Thoracic aorta (tissue), 2 donors: ENCODE data around the gene GPR162. TPM values are rescaled to one million over a fixed set of nuclear protein-coding genes. Genes with fewer than 3 reads are reported as not detected.

ENCODE experiments used
- ATAC-seq: fragments of 150-250 bp; one replicate; pipeline ENCODE4 v1.8.0; 2017; ENCODE audit warnings: low read depth; ENCODE audit not compliant: insufficient number of reproducible peaks, low FRiP score
- DNase-seq: peaks from one replicate; pipeline ENCODE4 v3.0.0-alpha.2; 2020; ENCODE audit warnings: low spot score
- H3K27ac ChIP-seq, 2 donors: fragments of 200-600 bp; sonication (generic); 1 replicate in 1 of 2; 2 replicates in 1 of 2; pipeline ENCODE4 v1.5.1; 2016; ENCODE audit warnings: mild to moderate bottlenecking in 2 of 2, moderate library complexity in 2 of 2
- H3K27me3 ChIP-seq: fragments of 200-600 bp; sonication (generic); replicated peaks from 2 replicates; pipeline ENCODE4 v1.6.0; 2016; ENCODE audit warnings: mild to moderate bottlenecking; ENCODE audit not compliant: insufficient read depth
- H3K36me3 ChIP-seq: fragments of 200-600 bp; sonication (generic); one replicate; pipeline ENCODE4 v1.5.1; 2016
- H3K4me1 ChIP-seq, 2 donors: fragments of 200-600 bp; sonication (generic); 1 replicate in 1 of 2; 2 replicates in 1 of 2; pipeline versions ENCODE4 v1.5.1 to v1.6.0; 2016; ENCODE audit warnings: low read depth in 2 of 2, mild to moderate bottlenecking in 1 of 2; ENCODE audit not compliant: control insufficient read depth in 1 of 2
- H3K4me3 ChIP-seq: fragments of 200-600 bp; sonication (generic); 2 replicates; pipeline ENCODE4 v1.5.1; 2016; ENCODE audit warnings: mild to moderate bottlenecking
- H3K9me3 ChIP-seq: fragments of 200-600 bp; sonication (generic); 2 replicates; pipeline ENCODE4 v1.5.1; 2016
- total RNA-seq, 2 donors: library from RNA; depleted of rRNA; stranded (reverse); fragments of >200 nt; gene quantifications; one replicate each; pipeline versions ENCODE4 v1.1.0 to v1.2.3, GENCODE V29; 2016
- TF ChIP-seq, protein P1 (sequence below): fragments of 200-600 bp; sonication (generic); IDR thresholded peaks from one replicate; pipeline ENCODE4 v1.5.1; 2019; ENCODE audit warnings: antibody characterized with exemption

GPR162 gene
- total RNA-seq, 2 donors from 2014 or later: 1.1 to 3.1 TPM

DNA sequence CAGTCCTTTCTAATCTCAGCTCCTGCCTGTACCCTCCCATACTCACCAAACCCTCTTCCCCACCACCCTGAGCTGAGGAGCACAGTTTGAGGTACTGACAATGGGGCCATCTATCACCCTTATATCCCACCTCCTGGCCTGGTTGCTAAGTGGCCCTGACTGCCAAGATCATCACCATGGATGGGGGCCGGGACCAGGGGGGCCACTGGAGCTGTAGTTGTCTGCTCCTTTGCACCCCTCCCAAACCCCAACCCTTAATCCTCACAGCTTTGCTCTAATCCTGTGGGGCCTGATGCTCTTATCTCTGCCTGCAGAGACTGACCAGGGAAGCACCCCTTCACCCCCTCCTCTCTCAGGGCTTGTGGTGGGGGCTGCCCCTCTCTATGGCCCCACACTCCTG, 18.7 kb downstream of the GPR162 start:
- H3K4me3 ChIP-seq: no peak overlapping the region
- H3K27me3 ChIP-seq: no peaks in the 10 kb centered on the region
- DNase-seq (no peak), ATAC-seq (no peak)
- TF ChIP-seq, protein P1, sequence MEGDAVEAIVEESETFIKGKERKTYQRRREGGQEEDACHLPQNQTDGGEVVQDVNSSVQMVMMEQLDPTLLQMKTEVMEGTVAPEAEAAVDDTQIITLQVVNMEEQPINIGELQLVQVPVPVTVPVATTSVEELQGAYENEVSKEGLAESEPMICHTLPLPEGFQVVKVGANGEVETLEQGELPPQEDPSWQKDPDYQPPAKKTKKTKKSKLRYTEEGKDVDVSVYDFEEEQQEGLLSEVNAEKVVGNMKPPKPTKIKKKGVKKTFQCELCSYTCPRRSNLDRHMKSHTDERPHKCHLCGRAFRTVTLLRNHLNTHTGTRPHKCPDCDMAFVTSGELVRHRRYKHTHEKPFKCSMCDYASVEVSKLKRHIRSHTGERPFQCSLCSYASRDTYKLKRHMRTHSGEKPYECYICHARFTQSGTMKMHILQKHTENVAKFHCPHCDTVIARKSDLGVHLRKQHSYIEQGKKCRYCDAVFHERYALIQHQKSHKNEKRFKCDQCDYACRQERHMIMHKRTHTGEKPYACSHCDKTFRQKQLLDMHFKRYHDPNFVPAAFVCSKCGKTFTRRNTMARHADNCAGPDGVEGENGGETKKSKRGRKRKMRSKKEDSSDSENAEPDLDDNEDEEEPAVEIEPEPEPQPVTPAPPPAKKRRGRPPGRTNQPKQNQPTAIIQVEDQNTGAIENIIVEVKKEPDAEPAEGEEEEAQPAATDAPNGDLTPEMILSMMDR: no peak
- H3K9me3 ChIP-seq: no peaks in the 10 kb centered on the region
- no peak overlapping the region for H3K27ac ChIP-seq
- no peaks in the 10 kb centered on the region for H3K4me1 ChIP-seq
- peaks cover 37% of the 10 kb centered on the region for H3K36me3 ChIP-seq

DNA sequence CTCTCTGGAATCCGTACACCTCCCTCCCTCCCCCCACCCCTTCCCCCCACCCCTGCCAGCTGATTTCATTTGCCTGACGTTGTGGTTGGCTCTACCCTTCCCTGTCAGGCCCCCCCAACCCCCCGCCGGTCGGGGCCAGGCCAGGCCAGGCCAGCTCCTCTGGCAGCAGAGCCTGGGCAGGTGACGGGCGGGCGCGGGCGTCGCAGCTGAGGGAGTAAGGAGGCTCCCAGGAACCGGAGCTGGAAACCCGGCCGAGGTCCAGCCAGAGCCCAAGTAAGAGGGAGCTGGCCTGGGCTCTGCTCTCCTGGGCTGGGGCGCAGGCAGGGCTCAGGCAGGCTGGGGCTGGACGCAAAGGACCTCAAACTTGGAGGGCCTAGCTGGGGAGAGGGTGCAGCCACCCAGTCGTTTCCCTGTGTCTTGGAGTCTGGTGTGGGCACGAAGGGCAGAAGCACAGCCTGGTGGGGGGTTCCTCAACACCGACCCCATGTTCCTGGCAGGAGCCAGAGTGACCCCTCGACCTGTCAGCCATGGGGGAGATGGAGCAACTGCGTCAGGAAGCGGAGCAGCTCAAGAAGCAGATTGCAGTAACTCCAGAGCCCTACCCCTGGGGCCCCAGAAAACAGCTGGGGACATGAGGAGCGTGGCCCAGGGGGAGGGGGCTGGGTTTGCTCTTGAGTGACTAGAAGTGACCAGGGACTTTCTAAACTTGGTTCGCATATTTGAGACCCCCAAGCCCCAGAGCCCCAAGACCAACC, 19.3 kb downstream of the GPR162 start, which contains the start of gene GNB3:
Gene GNB3, plus strand, starts transcription at position 165 of the 755 bp plus-strand sequence. Its CDS starts 363 bp downstream, at position 528.
- DNase-seq (no peak), ATAC-seq (no peak)
- Histone ChIP-seq H3K9me3 (no peaks in the 10 kb centered on the region), H3K4me3 (no peak within 1 kb of the TSS), H3K36me3 (peaks cover 40% of the 10 kb centered on the region), H3K4me1 (no peaks in the 10 kb centered on the region), H3K27ac (no peak within 1 kb of the TSS), H3K27me3 (no peaks in the 10 kb centered on the region)
- TF ChIP-seq, protein P1: no peak

DNA sequence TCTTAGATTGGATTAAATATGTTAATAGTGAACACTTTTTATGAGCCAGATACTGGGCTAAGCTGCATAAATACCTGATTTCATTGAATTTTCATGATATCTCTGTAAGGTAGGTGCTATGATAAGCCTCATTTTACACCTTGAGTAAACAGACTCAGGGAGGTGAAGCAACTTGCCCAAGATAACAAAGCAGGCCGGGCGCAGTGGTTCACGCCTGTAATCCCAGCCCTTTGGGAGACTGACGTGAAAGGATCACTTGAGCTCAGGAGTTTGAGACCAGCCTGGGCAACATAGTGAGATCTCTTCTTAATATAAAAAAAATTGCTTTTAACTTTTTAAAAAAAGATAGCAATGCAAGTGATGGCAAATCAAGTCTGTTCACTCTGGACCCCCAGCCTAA, 20.5 kb downstream of the GPR162 start:
- TF ChIP-seq, protein P1: no peak
- Histone ChIP-seq H3K27me3 (no peaks in the 10 kb centered on the region), H3K36me3 (peaks cover 37% of the 10 kb centered on the region), H3K27ac (no peak overlapping the region), H3K4me1 (no peaks in the 10 kb centered on the region), H3K4me3 (no peak overlapping the region), H3K9me3 (no peaks in the 10 kb centered on the region)
- no peak for DNase-seq
- no peak for ATAC-seq

DNA sequence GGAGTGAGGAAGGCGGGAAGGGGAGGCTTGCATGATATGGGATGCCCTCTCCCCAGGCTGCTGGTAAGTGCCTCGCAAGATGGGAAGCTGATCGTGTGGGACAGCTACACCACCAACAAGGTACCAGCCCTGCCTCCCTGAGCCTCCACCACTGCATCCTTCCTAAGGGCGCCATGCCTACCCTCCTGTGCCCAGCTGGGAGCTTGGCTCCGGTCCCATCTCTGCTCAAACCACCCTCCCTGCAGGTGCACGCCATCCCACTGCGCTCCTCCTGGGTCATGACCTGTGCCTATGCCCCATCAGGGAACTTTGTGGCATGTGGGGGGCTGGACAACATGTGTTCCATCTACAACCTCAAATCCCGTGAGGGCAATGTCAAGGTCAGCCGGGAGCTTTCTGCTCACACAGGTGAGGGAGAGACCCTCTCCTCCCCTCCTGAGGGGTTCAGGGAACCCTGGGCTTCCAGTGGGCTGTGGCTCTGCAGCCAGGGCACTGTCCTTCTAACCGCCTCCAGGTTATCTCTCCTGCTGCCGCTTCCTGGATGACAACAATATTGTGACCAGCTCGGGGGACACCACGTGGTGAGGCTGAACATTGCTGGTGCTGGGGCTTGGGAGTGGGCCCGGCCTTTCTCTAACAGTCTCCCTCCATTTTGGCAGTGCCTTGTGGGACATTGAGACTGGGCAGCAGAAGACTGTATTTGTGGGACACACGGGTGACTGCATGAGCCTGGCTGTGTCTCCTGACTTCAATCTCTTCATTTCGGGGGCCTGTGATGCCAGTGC, 21.7 kb downstream of the GPR162 start:
- Histone ChIP-seq H3K36me3 (peaks cover 26% of the 10 kb centered on the region), H3K27ac (no peak overlapping the region), H3K9me3 (no peaks in the 10 kb centered on the region), H3K4me3 (no peak overlapping the region), H3K27me3 (no peaks in the 10 kb centered on the region), H3K4me1 (no peaks in the 10 kb centered on the region)
- DNase-seq (no peak), ATAC-seq (no peak)
- TF ChIP-seq, protein P1: no peak

DNA sequence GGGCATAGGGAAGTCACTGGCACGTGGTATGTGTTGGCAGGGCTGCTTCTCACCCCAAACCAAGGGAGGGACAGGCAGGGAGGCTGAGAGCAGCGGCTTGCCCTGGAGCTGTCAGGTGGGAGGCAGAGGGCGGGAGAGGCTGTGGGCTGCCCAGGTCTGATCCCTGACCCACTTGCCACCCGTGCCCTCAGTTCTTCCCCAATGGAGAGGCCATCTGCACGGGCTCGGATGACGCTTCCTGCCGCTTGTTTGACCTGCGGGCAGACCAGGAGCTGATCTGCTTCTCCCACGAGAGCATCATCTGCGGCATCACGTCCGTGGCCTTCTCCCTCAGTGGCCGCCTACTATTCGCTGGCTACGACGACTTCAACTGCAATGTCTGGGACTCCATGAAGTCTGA, 23.8 kb downstream of the GPR162 start:
- no peak overlapping the region for H3K4me3 ChIP-seq
- ATAC-seq (no peak), DNase-seq (no peak)
- H3K9me3 ChIP-seq: no peaks in the 10 kb centered on the region
- no peak overlapping the region for H3K27ac ChIP-seq
- TF ChIP-seq, protein P1: no peak
- H3K27me3 ChIP-seq: no peaks in the 10 kb centered on the region
- H3K4me1 ChIP-seq: no peaks in the 10 kb centered on the region
- peaks cover 12% of the 10 kb centered on the region for H3K36me3 ChIP-seq
